HEK293T (cell line): Measurements from ENCODE around the gene LRRC75B.
A peak's percentile ranks its signal among the peaks of the same experiment; 100 is the strongest.
"Not testable (repeated sequence)": the region's sequence is repeated elsewhere in the genome, so short reads cannot be mapped to it uniquely, and the experiment has no call there.

ENCODE experiments used
- CTCF ChIA-PET: fragments of 350-600 bp; formaldehyde crosslinking; extraction: SDS; loops from one replicate; lab custom pipeline; 2021; ENCODE audit warnings: antibody characterized with exemption, inconsistent platforms; lab: Yijun Ruan, JAX
- POLR2A ChIA-PET: fragments of 350-600 bp; formaldehyde crosslinking; extraction: SDS; loops from one replicate; lab custom pipeline; 2020; ENCODE audit warnings: antibody characterized with exemption, inconsistent platforms; lab: Yijun Ruan, JAX
- DNase-seq: peaks from one replicate; pipeline ENCODE4 v3.0.0; 2012; ENCODE audit warnings: mixed read lengths; ENCODE audit errors: extremely low spot score
- ARNT ChIP-seq: fragments of 450-650 bp; IDR thresholded peaks from 2 replicates; pipeline ENCODE4 v1.6.1; 2017; ENCODE audit warnings: mild to moderate bottlenecking
- BHLHE40 ChIP-seq: fragments of 450-650 bp; IDR thresholded peaks from 2 replicates; pipeline ENCODE4 v1.6.1; 2016; ENCODE audit warnings: mild to moderate bottlenecking, moderate library complexity, borderline replicate concordance
- CTBP1 ChIP-seq: fragments of 450-650 bp; IDR thresholded peaks from 2 replicates; pipeline ENCODE4 v1.6.1; 2016; ENCODE audit warnings: borderline replicate concordance
- ELF4 ChIP-seq: fragments of 450-650 bp; IDR thresholded peaks from 2 replicates; pipeline ENCODE4 v1.6.1; 2017; ENCODE audit warnings: antibody characterized with exemption
- FOXA1 ChIP-seq: fragments of 450-650 bp; IDR thresholded peaks from 2 replicates; pipeline ENCODE4 v1.6.1; 2016; ENCODE audit warnings: mild to moderate bottlenecking
- FOXK2 ChIP-seq: fragments of 450-650 bp; IDR thresholded peaks from 2 replicates; pipeline ENCODE4 v1.6.1; 2016; ENCODE audit warnings: mild to moderate bottlenecking
- FOXM1 ChIP-seq: fragments of 450-650 bp; IDR thresholded peaks from 2 replicates; pipeline ENCODE4 v1.6.1; 2017; ENCODE audit warnings: mild to moderate bottlenecking, borderline replicate concordance
- HDGF ChIP-seq: fragments of 450-650 bp; IDR thresholded peaks from 2 replicates; pipeline ENCODE4 v1.6.1; 2017; ENCODE audit warnings: antibody characterized with exemption, borderline replicate concordance
- L3MBTL2 ChIP-seq: fragments of 450-650 bp; conservative IDR thresholded peaks from 2 replicates; pipeline ENCODE4 v1.6.1; 2016; ENCODE audit warnings: mild to moderate bottlenecking
- LEF1 ChIP-seq: fragments of 450-650 bp; IDR thresholded peaks from 2 replicates; pipeline ENCODE4 v1.6.1; 2017; ENCODE audit warnings: mild to moderate bottlenecking, borderline replicate concordance
- NFRKB ChIP-seq: fragments of 450-650 bp; IDR thresholded peaks from 2 replicates; pipeline ENCODE4 v1.6.1; 2016; ENCODE audit warnings: mild to moderate bottlenecking, moderate library complexity
- SP1 ChIP-seq: fragments of 450-650 bp; IDR thresholded peaks from 2 replicates; pipeline ENCODE4 v1.6.1; 2017
- SUZ12 ChIP-seq: fragments of 450-650 bp; IDR thresholded peaks from 2 replicates; pipeline ENCODE4 v1.6.1; 2016; ENCODE audit warnings: mild to moderate bottlenecking
- TARDBP ChIP-seq: fragments of 450-650 bp; IDR thresholded peaks from 2 replicates; pipeline ENCODE4 v1.6.1; 2016
- ZNF384 ChIP-seq: fragments of 450-650 bp; IDR thresholded peaks from 2 replicates; pipeline ENCODE4 v1.6.1; 2016
- TF ChIP-seq, protein P1 (sequence below): fragments of 450-650 bp; IDR thresholded peaks from 2 replicates; pipeline ENCODE4 v1.6.1; 2016

The LRRC75B gene

DNA sequence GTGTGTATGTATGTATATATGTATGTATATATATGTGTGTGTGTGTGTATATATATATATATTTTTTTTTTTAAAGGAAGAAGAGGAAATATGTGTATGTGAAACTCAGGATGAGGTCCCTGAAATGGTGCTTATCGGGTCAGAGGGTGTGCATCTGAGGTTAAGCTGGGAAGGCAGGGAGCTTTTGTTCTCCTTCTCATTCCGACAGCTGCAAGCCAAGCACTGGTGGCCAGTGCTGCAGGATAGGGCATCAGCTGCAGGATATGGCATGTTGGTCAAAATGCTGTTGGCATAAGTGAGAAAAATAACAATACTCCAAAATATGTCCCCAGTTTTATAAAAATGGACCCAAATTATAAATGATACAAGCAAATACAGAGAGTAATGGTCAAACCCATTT is 29.6 kb downstream of the LRRC75B start:
- DNase-seq: no peak
- ChIA-PET CTCF (no interaction called here), POLR2A (interaction anchor here (3.8 kb wide), 1 partner anchor 9 kb away, joined by 17 read pairs; the partner anchor contains the start of gene GUCD1)
- TF ChIP-seq L3MBTL2 (no peak), SUZ12 (no peak), CTBP1 (no peak), ZNF384 (no peak), FOXK2 (no peak), TARDBP (no peak), FOXA1 (no peak), ELF4 (no peak), LEF1 (no peak), FOXM1 (no peak), BHLHE40 (no peak), ARNT (no peak), HDGF (no peak), NFRKB (no peak), SP1 (no peak)
- TF ChIP-seq, protein P1, sequence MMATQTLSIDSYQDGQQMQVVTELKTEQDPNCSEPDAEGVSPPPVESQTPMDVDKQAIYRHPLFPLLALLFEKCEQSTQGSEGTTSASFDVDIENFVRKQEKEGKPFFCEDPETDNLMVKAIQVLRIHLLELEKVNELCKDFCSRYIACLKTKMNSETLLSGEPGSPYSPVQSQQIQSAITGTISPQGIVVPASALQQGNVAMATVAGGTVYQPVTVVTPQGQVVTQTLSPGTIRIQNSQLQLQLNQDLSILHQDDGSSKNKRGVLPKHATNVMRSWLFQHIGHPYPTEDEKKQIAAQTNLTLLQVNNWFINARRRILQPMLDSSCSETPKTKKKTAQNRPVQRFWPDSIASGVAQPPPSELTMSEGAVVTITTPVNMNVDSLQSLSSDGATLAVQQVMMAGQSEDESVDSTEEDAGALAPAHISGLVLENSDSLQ: no peak

DNA sequence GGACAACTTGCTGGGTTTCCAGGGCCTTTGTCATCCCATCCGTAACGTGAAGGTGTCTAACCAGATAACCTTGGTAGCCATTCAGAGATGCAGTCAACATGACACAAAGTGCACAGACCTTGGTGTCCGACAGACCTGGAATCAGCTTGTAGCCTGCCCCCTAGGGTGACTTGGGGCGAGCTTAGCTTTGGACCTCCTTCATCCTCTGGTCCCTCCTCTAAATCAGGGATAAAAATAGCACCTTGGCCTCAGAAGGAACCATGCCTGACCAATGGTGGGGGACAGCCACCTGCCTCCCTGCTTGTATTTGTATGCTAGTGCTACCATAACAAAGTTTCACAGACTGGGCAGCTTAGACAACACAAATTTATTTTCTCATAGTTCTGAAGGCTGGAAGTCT is 33.4 kb downstream of the LRRC75B start:
- no peak for DNase-seq
- CTCF ChIA-PET: interaction anchor here (0.6 kb wide), 1 partner anchor 183 kb away, joined by 5 read pairs; no protein-coding TSS in a partner anchor
- no peak for TF ChIP-seq SP1
- no peak for TF ChIP-seq ELF4
- POLR2A ChIA-PET: interaction anchor here (0.7 kb wide), 1 partner anchor 10 kb away, joined by 3 read pairs; no protein-coding TSS in a partner anchor

DNA sequence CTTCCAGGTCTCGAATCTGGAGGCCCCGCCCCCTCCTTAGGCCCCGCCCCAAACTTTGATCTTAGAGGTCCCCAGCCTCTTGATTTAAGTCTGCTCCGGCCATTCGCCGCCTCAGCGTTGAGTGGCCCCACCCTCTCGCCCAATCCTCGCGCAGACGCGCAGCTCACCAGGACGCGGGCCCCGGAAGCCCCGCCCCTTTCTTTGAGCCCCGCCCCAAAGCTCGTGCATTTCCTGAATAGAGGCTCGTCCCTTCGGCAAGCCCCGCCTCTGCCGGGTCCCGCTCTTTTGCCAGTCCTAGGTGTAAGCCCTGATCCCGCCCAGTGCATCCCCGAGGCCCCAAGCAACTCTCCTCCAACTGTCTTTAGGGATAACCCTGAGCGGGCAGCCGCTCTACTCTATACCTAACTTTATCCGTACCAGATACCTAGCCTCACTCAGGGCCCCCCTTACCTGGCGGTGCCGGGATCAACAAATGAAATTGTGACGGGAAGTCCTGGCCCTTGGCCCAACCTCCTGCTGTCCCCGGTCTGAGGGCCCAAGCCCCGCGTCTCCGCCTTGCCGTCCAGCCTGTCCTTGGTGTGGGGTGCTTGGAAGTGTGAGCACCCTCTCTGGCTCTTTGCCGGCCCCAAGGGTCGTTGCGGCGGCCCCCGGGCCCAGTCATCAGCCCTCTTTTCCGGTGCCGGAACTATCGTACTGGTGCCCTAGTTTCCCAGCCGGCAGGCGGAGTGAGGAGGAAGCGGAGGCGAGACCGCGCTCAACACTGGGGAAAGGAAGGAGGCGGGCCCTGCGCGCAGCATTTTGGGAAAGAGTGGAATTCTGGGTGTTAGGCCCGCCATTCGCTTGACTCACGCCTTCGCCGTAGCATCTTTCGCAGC is 37.5 kb downstream of the LRRC75B start, which contains the start of gene SNRPD3:
Gene SNRPD3, plus strand, starts transcription at position 835 of the 875 bp plus-strand sequence. CDS start 1,676 bp downstream, outside the sequence.
- TF ChIP-seq FOXA1 (no peak), HDGF (no peak), ELF4 (peak; percentile 79), FOXK2 (peak; percentile 63), ARNT (peak; percentile 73), TARDBP (no peak), FOXM1 (peak; percentile 65; the same call in 1 of the 2 replicates), NFRKB (peak; percentile 90), SUZ12 (no peak), SP1 (no peak), CTBP1 (peak; percentile 92; the same call in 1 of the 2 replicates), LEF1 (no peak), L3MBTL2 (peak; percentile 95), BHLHE40 (no peak), ZNF384 (no peak)
- TF ChIP-seq, protein P1: peak; percentile 93
- DNase-seq: peak; percentile 100
- ChIA-PET CTCF (no interaction called here), POLR2A (interaction anchor here (0.6 to 2.4 kb wide), 12 partner anchors 10 to 698 kb away, joined by 3 to 17 read pairs (median 5); no protein-coding TSS in a partner anchor)

DNA sequence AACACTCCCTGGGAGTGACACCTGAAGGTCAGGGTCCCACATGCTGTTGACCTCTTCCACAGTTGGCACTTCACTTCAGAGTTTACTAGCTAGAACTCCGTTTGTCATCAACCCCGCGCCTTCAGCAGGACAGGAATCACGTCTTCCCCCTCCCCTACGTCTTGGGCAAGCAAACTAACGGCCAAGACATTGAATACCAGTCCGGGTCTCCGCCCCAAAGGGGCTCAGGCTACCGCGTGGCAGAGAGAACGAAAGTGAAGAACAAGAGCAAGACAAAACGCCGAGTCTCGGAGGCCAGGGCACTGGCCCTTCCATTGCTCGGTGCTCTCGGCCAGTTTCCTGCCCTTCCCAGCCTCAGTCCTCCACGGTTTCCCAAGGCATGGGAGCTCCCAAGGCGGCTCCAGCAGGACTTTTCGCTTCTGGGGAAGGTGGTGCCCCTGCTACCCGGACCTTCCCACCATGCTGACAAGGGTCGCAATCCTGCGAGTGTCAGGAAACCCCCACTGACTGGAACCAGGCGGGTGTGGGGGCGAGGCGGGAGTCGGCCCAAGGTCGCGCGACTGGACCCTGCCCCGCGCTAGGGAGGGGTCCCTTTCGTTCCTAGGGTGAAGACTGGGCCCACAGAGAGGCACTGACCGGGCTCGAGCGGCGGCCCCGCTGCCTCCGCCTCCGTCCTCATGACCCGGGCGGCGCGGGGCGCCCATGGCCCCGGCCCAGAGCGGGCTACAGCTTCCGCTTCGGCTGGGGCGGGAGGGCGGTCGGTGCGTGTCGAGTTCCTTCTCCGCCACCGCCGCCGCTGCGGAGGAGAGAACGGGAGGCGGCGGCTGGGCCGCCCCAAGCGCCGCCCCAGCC is 38.3 kb downstream of the LRRC75B start, which contains the start of gene GUCD1:
Gene GUCD1, minus strand, starts transcription at position 826 of the 852 bp plus-strand sequence. Its CDS starts 147 bp downstream, at position 679.
- CTCF ChIA-PET: no interaction called here
- TF ChIP-seq L3MBTL2: peak; percentile 20; the same call in 1 of the 2 replicates
- no peak for TF ChIP-seq ZNF384
- DNase-seq: peak; percentile 33

DNA sequence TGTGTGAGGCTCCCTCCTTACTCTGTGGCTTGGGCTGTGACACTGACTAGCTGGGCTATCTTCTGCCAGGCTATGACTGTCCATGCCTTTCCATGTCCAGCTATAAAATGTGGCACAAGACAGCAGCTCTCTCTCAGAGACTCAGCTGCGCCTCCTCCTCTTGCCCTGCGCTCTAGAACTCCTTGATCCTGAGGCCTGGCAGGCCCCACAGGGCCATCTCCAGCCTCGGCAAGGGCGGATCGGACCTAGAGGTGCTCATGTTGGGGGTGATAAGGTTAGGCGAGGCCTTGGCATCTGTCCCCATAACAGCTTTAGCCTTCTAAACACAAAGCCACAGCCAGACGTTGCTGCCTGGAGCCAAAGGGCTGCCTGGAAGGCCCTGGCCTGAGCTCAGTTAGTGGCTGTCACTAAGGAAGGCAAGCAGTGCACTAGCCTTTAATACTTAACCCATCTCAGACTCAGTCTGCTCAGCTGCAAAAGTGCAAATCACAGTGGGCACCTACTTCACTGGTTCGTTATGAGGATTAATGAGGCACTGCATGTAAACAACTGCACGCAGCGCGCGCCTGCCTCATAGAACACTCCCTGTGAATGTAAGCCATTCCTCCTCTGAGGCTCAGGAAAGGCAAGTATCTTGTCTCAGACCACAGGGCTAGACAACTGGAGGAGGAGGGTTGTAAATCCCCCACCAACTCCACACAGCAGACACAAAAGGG is 39.1 kb downstream of the LRRC75B start:
- POLR2A ChIA-PET: interaction anchor here (0.9 to 2.4 kb wide), 3 partner anchors 8 to 17 kb away, joined by 3 to 17 read pairs (median 11); no protein-coding TSS in a partner anchor
- no peak for DNase-seq
- TF ChIP-seq ELF4: no peak
- no peak for TF ChIP-seq SP1
- TF ChIP-seq, protein P1: no peak
- no peak for TF ChIP-seq HDGF
- no peak for TF ChIP-seq TARDBP
- TF ChIP-seq ZNF384: no peak
- no peak for TF ChIP-seq FOXK2
- no peak for TF ChIP-seq ARNT
- no peak for TF ChIP-seq LEF1
- no peak for TF ChIP-seq FOXA1
- no peak for TF ChIP-seq BHLHE40
- no peak for TF ChIP-seq FOXM1
- no peak for TF ChIP-seq NFRKB
- TF ChIP-seq SUZ12: no peak
- TF ChIP-seq L3MBTL2: no peak
- CTCF ChIA-PET: no interaction called here

More for the DNA sequence above, 38.3 kb downstream of the LRRC75B start, which contains the start of gene GUCD1:
- POLR2A ChIA-PET: interaction anchor here (0.6 to 2.4 kb wide), 12 partner anchors 9 to 697 kb away, joined by 3 to 17 read pairs (median 5); no protein-coding TSS in a partner anchor

DNA sequence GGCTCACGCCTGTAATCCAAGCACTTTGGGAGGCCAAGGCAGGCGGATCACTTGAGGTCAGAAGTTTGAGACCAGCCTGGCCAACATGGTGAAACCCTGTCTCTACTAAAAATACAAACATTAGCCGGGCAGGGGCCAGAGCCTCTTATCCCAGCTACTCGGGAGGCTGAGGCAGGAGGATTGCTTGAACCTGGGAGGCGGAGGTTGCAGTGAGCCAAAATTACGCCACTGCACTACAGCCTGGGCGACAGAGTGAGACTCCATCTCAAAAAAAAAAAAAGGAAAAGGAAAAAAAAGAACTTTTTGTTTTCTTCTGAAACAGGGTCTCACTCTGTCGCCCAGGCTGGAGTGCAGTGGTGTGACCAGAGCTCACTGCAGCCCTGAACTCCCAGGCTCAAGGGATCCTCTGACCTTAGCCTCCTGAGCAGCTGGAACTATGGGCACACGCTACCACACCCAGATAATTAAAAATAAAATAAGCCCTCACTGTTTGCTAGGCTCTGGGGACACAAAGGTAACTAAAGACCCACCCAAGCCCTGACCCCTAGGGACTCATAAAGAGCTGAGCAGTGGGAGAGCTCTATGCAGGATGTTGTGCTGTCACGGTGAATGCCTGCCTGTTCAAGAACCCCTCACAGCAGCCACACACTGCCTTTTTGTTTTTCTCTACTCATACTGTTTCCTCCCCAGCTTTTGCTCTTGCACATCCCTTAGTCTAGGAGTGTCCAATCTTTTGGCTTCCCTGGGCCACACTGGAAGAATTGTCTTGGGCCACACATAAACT is 40.2 kb downstream of the LRRC75B start:
- DNase-seq, CTCF ChIA-PET: not testable (repeated sequence)
- POLR2A ChIA-PET: interaction anchor here (1.0 kb wide), 1 partner anchor 8 kb away, joined by 3 read pairs; no protein-coding TSS in a partner anchor
